Small intestine (tissue), 7 donors: Measurements from ENCODE around the gene TAB3. TPM values are rescaled to one million over a fixed set of nuclear protein-coding genes. Genes with fewer than 3 reads are reported as not detected.

Experiments
- DNase-seq, 2 donors: peaks; one replicate each; pipeline versions ENCODE4 v3.0.0 to v3.0.0-alpha.2; 2013
- FAIRE-seq: peaks from 2 replicates; lab custom pipeline; 2012; peaks lifted over from hg19 to GRCh38; lab: Jason Lieb, UNC
- H3K27ac ChIP-seq, 3 donors: one replicate each; pipeline ENCODE4 v1.5.1; 2013; ENCODE audit warnings: low read length in 2 of 3, mild to moderate bottlenecking in 2 of 3, control low read depth in 1 of 3, inconsistent platforms in 1 of 3, low read depth in 1 of 3, moderate library complexity in 1 of 3
- H3K27me3 ChIP-seq, 3 donors: one replicate each; pipeline ENCODE4 v1.6.1; 2013; ENCODE audit warnings: low read length in 3 of 3, inconsistent platforms in 1 of 3; ENCODE audit not compliant: control insufficient read depth in 3 of 3, insufficient read depth in 3 of 3
- H3K36me3 ChIP-seq, 3 donors: one replicate each; pipeline ENCODE4 v1.6.1; 2013; ENCODE audit warnings: low read length in 3 of 3, inconsistent platforms in 1 of 3, low read depth in 1 of 3, mild to moderate bottlenecking in 1 of 3, moderate library complexity in 1 of 3; ENCODE audit not compliant: control insufficient read depth in 3 of 3, insufficient read depth in 2 of 3
- H3K4me1 ChIP-seq, 3 donors: one replicate each; pipeline ENCODE4 v1.6.1; 2013; ENCODE audit warnings: low read length in 2 of 3, inconsistent platforms in 1 of 3, low read depth in 1 of 3, mild to moderate bottlenecking in 1 of 3, moderate library complexity in 1 of 3; ENCODE audit not compliant: control insufficient read depth in 3 of 3, insufficient read depth in 2 of 3
- H3K4me3 ChIP-seq, 3 donors: one replicate each; pipeline ENCODE4 v1.5.1; 2013; ENCODE audit warnings: low read length in 3 of 3, control low read depth in 1 of 3, inconsistent platforms in 1 of 3, low read depth in 1 of 3, mild to moderate bottlenecking in 1 of 3, moderate library complexity in 1 of 3
- H3K9me3 ChIP-seq, 2 donors: one replicate each; pipeline ENCODE4 v1.6.1; 2013; ENCODE audit warnings: low read depth in 1 of 2, low read length in 1 of 2; ENCODE audit not compliant: control insufficient read depth in 2 of 2, insufficient read depth in 1 of 2
- WGBS, 3 donors: extraction: QIAGEN DNeasy Blood & Tissue Kit; methylation state at CpG; one replicate each; pipeline ENCODE4 v1.1.7; 2013; 5-methylcytosine and 5-hydroxymethylcytosine counted together
- polyA plus RNA-seq, 4 donors: library from polyadenylated mRNA; stranded (reverse) in 3 of 4; unstranded in 1 of 4; fragments of 200-250 nt in 3 of 4; fragments of 120-200 nt in 1 of 4; gene quantifications; one replicate each; pipeline versions ENCODE4 v1.2.1 to v1.2.3, GENCODE V29; 2013
- donor health status: healthy with polysubstance abuse.
- donor health status: control.
- donor health status: control.
- donor health status: Bipolar disorder and iron deficiency.
- donor health status: healthy.

The TAB3 gene
- polyA plus RNA-seq, 4 donors: 5.4 to 55.6 (median 7.8) TPM

GRCh38 chrX:30881390-30881789, 7.7 kb downstream of the TAB3 start:
- Histone ChIP-seq H3K9me3 (no peaks in the 10 kb centered on the region), H3K4me1 (peaks cover 0 to 7% (median 0%) of the 10 kb centered on the region in 3 donors), H3K27ac (no peak overlapping the region), H3K4me3 (no peak overlapping the region), H3K27me3 (no peaks in the 10 kb centered on the region), H3K36me3 (no peaks in the 10 kb centered on the region)
- WGBS, 3 donors: 39 to 78% (median 59%) methylated on average over 1 of the region's 1 CpG
- FAIRE-seq (no peak), DNase-seq (no peak)

- no peak for FAIRE-seq
- H3K4me1 ChIP-seq: peaks cover 0 to 2% (median 0%) of the 10 kb centered on the region in 3 donors
- DNase-seq: no peak
- H3K27ac ChIP-seq: no peak overlapping the region
- H3K36me3 ChIP-seq: no peaks in the 10 kb centered on the region
- WGBS, 3 donors: 48 to 83% (median 79%) methylated on average over 3 of the region's 3 CpGs
- H3K4me3 ChIP-seq: no peak overlapping the region
- no peaks in the 10 kb centered on the region for H3K27me3 ChIP-seq
- H3K9me3 ChIP-seq: no peaks in the 10 kb centered on the region
Observed at GRCh38 chrX:30880058-30880457, 9.0 kb downstream of the TAB3 start.

- Histone ChIP-seq H3K9me3 (no peaks in the 10 kb centered on the region), H3K4me3 (no peak overlapping the region), H3K4me1 (no peaks in the 10 kb centered on the region), H3K36me3 (peaks cover 0 to 3% (median 0%) of the 10 kb centered on the region in 3 donors), H3K27me3 (no peaks in the 10 kb centered on the region), H3K27ac (no peak overlapping the region)
- DNase-seq: no peak
- FAIRE-seq: no peak
- 91 to 95% (median 93%) methylated on average over 6 of the region's 6 CpGs for WGBS, 3 donors
Observed at GRCh38 chrX:30876367-30876766, 12.7 kb downstream of the TAB3 start.

GRCh38 chrX:30875957-30876356, 13.1 kb downstream of the TAB3 start:
- no peak overlapping the region for H3K4me3 ChIP-seq
- FAIRE-seq: no peak
- H3K36me3 ChIP-seq: peaks cover 0 to 3% (median 0%) of the 10 kb centered on the region in 3 donors
- no peak overlapping the region for H3K27ac ChIP-seq
- DNase-seq: no peak
- H3K9me3 ChIP-seq: no peaks in the 10 kb centered on the region
- H3K27me3 ChIP-seq: no peaks in the 10 kb centered on the region
- WGBS, 3 donors: 70 to 87% (median 80%) methylated on average over 3 of the region's 3 CpGs
- H3K4me1 ChIP-seq: no peaks in the 10 kb centered on the region

- H3K4me1 ChIP-seq: no peaks in the 10 kb centered on the region
- no peaks in the 10 kb centered on the region for H3K9me3 ChIP-seq
- H3K36me3 ChIP-seq: peaks cover 0 to 3% (median 0%) of the 10 kb centered on the region in 3 donors
- H3K27ac ChIP-seq: no peak overlapping the region
- H3K27me3 ChIP-seq: no peaks in the 10 kb centered on the region
- no peak for DNase-seq
- WGBS, 3 donors: 86 to 95% (median 90%) methylated on average over 3 of the region's 3 CpGs
- no peak for FAIRE-seq
- no peak overlapping the region for H3K4me3 ChIP-seq
Observed at GRCh38 chrX:30874851-30875250, 14.2 kb downstream of the TAB3 start.

- Histone ChIP-seq H3K4me3 (no peak overlapping the region), H3K4me1 (no peaks in the 10 kb centered on the region), H3K9me3 (no peaks in the 10 kb centered on the region), H3K27me3 (no peaks in the 10 kb centered on the region), H3K27ac (no peak overlapping the region), H3K36me3 (peaks cover 0 to 3% (median 0%) of the 10 kb centered on the region in 3 donors)
- DNase-seq (no peak), FAIRE-seq (no peak)
- 60 to 85% (median 68%) methylated on average over 2 of the region's 2 CpGs for WGBS, 3 donors
Observed at GRCh38 chrX:30870572-30870971, 18.5 kb downstream of the TAB3 start.

- 85 to 89% (median 86%) methylated on average over 1 of the region's 1 CpG for WGBS, 3 donors
- no peaks in the 10 kb centered on the region for H3K9me3 ChIP-seq
Observed at GRCh38 chrX:30865612-30866011, 23.4 kb downstream of the TAB3 start.

GRCh38 chrX:30865015-30865414, 24.0 kb downstream of the TAB3 start:
- Histone ChIP-seq H3K36me3 (peaks cover 0 to 5% (median 0%) of the 10 kb centered on the region in 3 donors), H3K4me1 (peaks cover 0 to 16% (median 0%) of the 10 kb centered on the region in 3 donors), H3K9me3 (no peaks in the 10 kb centered on the region), H3K27ac (peak overlapping the region in 1 of 3 donors; percentile 71), H3K27me3 (no peaks in the 10 kb centered on the region), H3K4me3 (no peak overlapping the region)
- FAIRE-seq (no peak), DNase-seq (peak; percentile 12 to 40)
- WGBS, 3 donors: 58 to 68% (median 62%) methylated on average over 3 of the region's 3 CpGs

More at GRCh38 chrX:30865612-30866011, 23.4 kb downstream of the TAB3 start:
- FAIRE-seq (no peak), DNase-seq (peak in 1 of 2 donors; percentile 18)
- Histone ChIP-seq H3K4me3 (no peak overlapping the region), H3K27ac (peak overlapping the region in 1 of 3 donors; percentile 71), H3K27me3 (no peaks in the 10 kb centered on the region), H3K36me3 (peaks cover 0 to 5% (median 0%) of the 10 kb centered on the region in 3 donors), H3K4me1 (peaks cover 0 to 16% (median 0%) of the 10 kb centered on the region in 3 donors)

- Histone ChIP-seq H3K27me3 (no peaks in the 10 kb centered on the region), H3K4me1 (peaks cover 0 to 16% (median 0%) of the 10 kb centered on the region in 3 donors), H3K4me3 (no peak overlapping the region), H3K9me3 (no peaks in the 10 kb centered on the region), H3K36me3 (peaks cover 0 to 9% (median 0%) of the 10 kb centered on the region in 3 donors), H3K27ac (peak overlapping the region in 2 of 3 donors; percentile 14 to 71)
- 52 to 73% (median 72%) methylated on average over 1 of the region's 1 CpG for WGBS, 3 donors
- FAIRE-seq: no peak
- peak in 1 of 2 donors; percentile 5 for DNase-seq
Observed at GRCh38 chrX:30864383-30864785, 24.7 kb downstream of the TAB3 start.
